ENCODE data around the gene WDR70.
"Not testable (repeated sequence)": the region's sequence is repeated elsewhere in the genome, so short reads cannot be mapped to it uniquely, and the experiment has no call there.

The WDR70 gene

GRCh38 chr5:37379100-37379628 lies at the start of gene WDR70:
Gene WDR70 (plus strand): TSS chr5:37379318. CDS start chr5:37379368, 50 bp downstream.
- peak; percentile 72 for DNase-seq (ENCODE audit: low read depth)

- DNase-seq (ENCODE audit: low read depth) = not testable (repeated sequence)
Measured at GRCh38 chr5:37334754-37335153, 44.4 kb upstream of the WDR70 start.

GRCh38 chr5:37342741-37343140 lies 36.4 kb upstream of the WDR70 start:
- not testable (repeated sequence) for DNase-seq (ENCODE audit: low read depth)

GRCh38 chr5:37355161-37355560 lies 24.0 kb upstream of the WDR70 start:
- no peak for DNase-seq (ENCODE audit: low read depth)

GRCh38 chr5:37370550-37370863 lies 8.6 kb upstream of the WDR70 start:
- DNase-seq (ENCODE audit: low read depth) = no peak

GRCh38 chr5:37370864-37371726 lies 8.0 kb upstream of the WDR70 start, which contains the start of gene NUP155:
Gene NUP155 (minus strand): TSS chr5:37371106. CDS start chr5:37370977, 129 bp downstream.
- DNase-seq (ENCODE audit: low read depth) = peak; percentile 81

GRCh38 chr5:37375091-37375490 lies 4.0 kb upstream of the WDR70 start:
- no peak for DNase-seq (ENCODE audit: low read depth)

- not testable (repeated sequence) for DNase-seq (ENCODE audit: low read depth)
Measured at GRCh38 chr5:37378066-37378465, 1.1 kb upstream of the WDR70 start.

GRCh38 chr5:37391591-37391990 lies 12.5 kb downstream of the WDR70 start:
- no peak for DNase-seq (ENCODE audit: low read depth)

GRCh38 chr5:37396352-37396751 lies 17.2 kb downstream of the WDR70 start:
- DNase-seq (ENCODE audit: low read depth) = no peak

- no peak for DNase-seq (ENCODE audit: low read depth)
Measured at GRCh38 chr5:37400501-37400900, 21.4 kb downstream of the WDR70 start.

- DNase-seq (ENCODE audit: low read depth) = no peak
Measured at GRCh38 chr5:37412515-37412914, 33.4 kb downstream of the WDR70 start.

GRCh38 chr5:37415456-37415855 lies 36.3 kb downstream of the WDR70 start:
- not testable (repeated sequence) for DNase-seq (ENCODE audit: low read depth)

- no peak for DNase-seq (ENCODE audit: low read depth)
Measured at GRCh38 chr5:37417347-37417746, 38.2 kb downstream of the WDR70 start.

- no peak for DNase-seq (ENCODE audit: low read depth)
Measured at GRCh38 chr5:37424441-37424840, 45.3 kb downstream of the WDR70 start.

GRCh38 chr5:37428044-37428443 lies 48.9 kb downstream of the WDR70 start:
- DNase-seq (ENCODE audit: low read depth) = no peak

GRCh38 chr5:37435261-37435660 lies 56.1 kb downstream of the WDR70 start:
- no peak for DNase-seq (ENCODE audit: low read depth)

GRCh38 chr5:37436146-37436934 lies 57.2 kb downstream of the WDR70 start:
- no peak for DNase-seq (ENCODE audit: low read depth)

GRCh38 chr5:37437711-37438110 lies 58.6 kb downstream of the WDR70 start:
- no peak for DNase-seq (ENCODE audit: low read depth)

- not testable (repeated sequence) for DNase-seq (ENCODE audit: low read depth)
Measured at GRCh38 chr5:37445783-37446182, 66.7 kb downstream of the WDR70 start.

GRCh38 chr5:37448941-37449340 lies 69.8 kb downstream of the WDR70 start:
- no peak for DNase-seq (ENCODE audit: low read depth)

GRCh38 chr5:37451991-37452390 lies 72.9 kb downstream of the WDR70 start:
- not testable (repeated sequence) for DNase-seq (ENCODE audit: low read depth)

- not testable (repeated sequence) for DNase-seq (ENCODE audit: low read depth)
Measured at GRCh38 chr5:37453252-37453651, 74.1 kb downstream of the WDR70 start.

Data from GM04504 (cell line).